ENCODE data around the gene TRIO.

TRIO gene

GRCh38 chr5:14341571-14342230, 198.6 kb downstream of the TRIO start:
- no peak overlapping the region for H3K4ac ChIP-seq (ENCODE audit: low read depth, low read length)
- no peak overlapping the region for H3K14ac ChIP-seq (ENCODE audit: low read length)
- peaks cover 19 to 31% of the 10 kb centered on the region in 2 experiments for H3K36me3 ChIP-seq (ENCODE audit: control insufficient read depth in 1 of 2, insufficient read depth in 2 of 2, low read length in 2 of 2)
- no peak overlapping the region for H2BK120ac ChIP-seq (ENCODE audit: insufficient read depth, low read length, poor library complexity)
- peaks cover 1% of the 10 kb centered on the region for H3K9me3 ChIP-seq (ENCODE audit: insufficient read depth, low read depth, low read length)
- H2AK5ac ChIP-seq (ENCODE audit: low read length) = no peak overlapping the region
- no peaks in the 10 kb centered on the region for H3K79me2 ChIP-seq (ENCODE audit: control insufficient read depth, insufficient read depth, low read length, poor library complexity)
- no peak overlapping the region for H4K12ac ChIP-seq (ENCODE audit: low read depth, low read length)
- no peak overlapping the region for H3K4me3 ChIP-seq (ENCODE audit: low read depth, low read length)
- H2BK12ac ChIP-seq (ENCODE audit: low read length) = no peak overlapping the region
- H2BK5ac ChIP-seq (ENCODE audit: low read depth, low read length, poor library complexity) = no peak overlapping the region
- H3K18ac ChIP-seq (ENCODE audit: low read length) = no peak overlapping the region
- no peak overlapping the region for H3K9ac ChIP-seq (ENCODE audit: low read length)
- H2AFZ ChIP-seq (ENCODE audit: insufficient read depth, low read length, poor library complexity) = no peak overlapping the region
- no peaks in the 10 kb centered on the region for H3K4me1 ChIP-seq (ENCODE audit: control insufficient read depth in 1 of 2, insufficient read depth in 2 of 2, low read length in 2 of 2)
- no peak overlapping the region for H4K8ac ChIP-seq (ENCODE audit: low read depth, low read length)
- H3K27ac ChIP-seq (ENCODE audit: low read depth, low read length) = no peak overlapping the region
- WGBS (ENCODE audit: extremely low coverage, insufficient coverage, insufficient read length) = no CpG with 5 or more reads among the region's 4 CpGs
- DNase-seq = no peak
- no peak overlapping the region for H4K91ac ChIP-seq (ENCODE audit: low read depth, low read length)
- no peak overlapping the region for H3K23ac ChIP-seq (ENCODE audit: low read length)
- H3K27me3 ChIP-seq (ENCODE audit: insufficient read depth, low read length) = no peaks in the 10 kb centered on the region
- no peaks in the 10 kb centered on the region for H3K79me1 ChIP-seq (ENCODE audit: low read length)
- H3K4me2 ChIP-seq (ENCODE audit: low read length) = no peak overlapping the region

- no peak overlapping the region for H3K4me2 ChIP-seq (ENCODE audit: low read length)
- H3K79me2 ChIP-seq (ENCODE audit: control insufficient read depth, insufficient read depth, low read length, poor library complexity) = no peaks in the 10 kb centered on the region
- no peak overlapping the region for H3K4me3 ChIP-seq (ENCODE audit: low read depth, low read length)
- H2BK12ac ChIP-seq (ENCODE audit: low read length) = no peak overlapping the region
- no peak overlapping the region for H3K27ac ChIP-seq (ENCODE audit: low read depth, low read length)
- no peak overlapping the region for H3K14ac ChIP-seq (ENCODE audit: low read length)
- H3K27me3 ChIP-seq (ENCODE audit: insufficient read depth, low read length) = no peaks in the 10 kb centered on the region
- H3K79me1 ChIP-seq (ENCODE audit: low read length) = no peaks in the 10 kb centered on the region
- H4K8ac ChIP-seq (ENCODE audit: low read depth, low read length) = no peak overlapping the region
- H2BK5ac ChIP-seq (ENCODE audit: low read depth, low read length, poor library complexity) = no peak overlapping the region
- H3K4ac ChIP-seq (ENCODE audit: low read depth, low read length) = no peak overlapping the region
- H2BK120ac ChIP-seq (ENCODE audit: insufficient read depth, low read length, poor library complexity) = no peak overlapping the region
- peak in 1 of 2 donors; percentile 14 for DNase-seq
- H2AFZ ChIP-seq (ENCODE audit: insufficient read depth, low read length, poor library complexity) = no peak overlapping the region
- no peak overlapping the region for H4K12ac ChIP-seq (ENCODE audit: low read depth, low read length)
- H2AK5ac ChIP-seq (ENCODE audit: low read length) = no peak overlapping the region
- WGBS (ENCODE audit: extremely low coverage, insufficient coverage, insufficient read length) = no CpG with 5 or more reads among the region's 3 CpGs
- no peak overlapping the region for H3K23ac ChIP-seq (ENCODE audit: low read length)
- H3K36me3 ChIP-seq (ENCODE audit: control insufficient read depth in 1 of 2, insufficient read depth in 2 of 2, low read length in 2 of 2) = peaks cover 16 to 29% of the 10 kb centered on the region in 2 experiments
- H3K18ac ChIP-seq (ENCODE audit: low read length) = no peak overlapping the region
- no peak overlapping the region for H4K91ac ChIP-seq (ENCODE audit: low read depth, low read length)
- peaks cover 1% of the 10 kb centered on the region for H3K9me3 ChIP-seq (ENCODE audit: insufficient read depth, low read depth, low read length)
- H3K9ac ChIP-seq (ENCODE audit: low read length) = no peak overlapping the region
- no peaks in the 10 kb centered on the region for H3K4me1 ChIP-seq (ENCODE audit: control insufficient read depth in 1 of 2, insufficient read depth in 2 of 2, low read length in 2 of 2)
Measured at GRCh38 chr5:14342306-14342705, 199.2 kb downstream of the TRIO start.

GRCh38 chr5:14343376-14343775, 200.2 kb downstream of the TRIO start:
- Histone ChIP-seq H4K12ac (ENCODE audit: low read depth, low read length) (no peak overlapping the region), H2BK120ac (ENCODE audit: insufficient read depth, low read length, poor library complexity) (no peak overlapping the region), H3K14ac (ENCODE audit: low read length) (no peak overlapping the region), H3K79me1 (ENCODE audit: low read length) (no peaks in the 10 kb centered on the region), H3K36me3 (ENCODE audit: control insufficient read depth in 1 of 2, insufficient read depth in 2 of 2, low read length in 2 of 2) (peaks cover 8 to 24% of the 10 kb centered on the region in 2 experiments), H3K79me2 (ENCODE audit: control insufficient read depth, insufficient read depth, low read length, poor library complexity) (no peaks in the 10 kb centered on the region), H3K4me2 (ENCODE audit: low read length) (no peak overlapping the region), H2AK5ac (ENCODE audit: low read length) (no peak overlapping the region), H3K23ac (ENCODE audit: low read length) (no peak overlapping the region), H3K4me1 (ENCODE audit: control insufficient read depth in 1 of 2, insufficient read depth in 2 of 2, low read length in 2 of 2) (no peaks in the 10 kb centered on the region), H3K9ac (ENCODE audit: low read length) (no peak overlapping the region), H2AFZ (ENCODE audit: insufficient read depth, low read length, poor library complexity) (no peak overlapping the region), H2BK5ac (ENCODE audit: low read depth, low read length, poor library complexity) (no peak overlapping the region), H3K4ac (ENCODE audit: low read depth, low read length) (no peak overlapping the region), H3K27ac (ENCODE audit: low read depth, low read length) (no peak overlapping the region), H3K9me3 (ENCODE audit: insufficient read depth, low read depth, low read length) (peaks cover under 1% of the 10 kb centered on the region), H3K27me3 (ENCODE audit: insufficient read depth, low read length) (no peaks in the 10 kb centered on the region), H4K8ac (ENCODE audit: low read depth, low read length) (no peak overlapping the region), H3K18ac (ENCODE audit: low read length) (no peak overlapping the region), H3K4me3 (ENCODE audit: low read depth, low read length) (no peak overlapping the region), H4K91ac (ENCODE audit: low read depth, low read length) (no peak overlapping the region), H2BK12ac (ENCODE audit: low read length) (no peak overlapping the region)
- no CpG with 5 or more reads among the region's 4 CpGs for WGBS (ENCODE audit: extremely low coverage, insufficient coverage, insufficient read length)
- DNase-seq = no peak

- no peak overlapping the region for H3K27ac ChIP-seq (ENCODE audit: low read depth, low read length)
- no peak overlapping the region for H4K8ac ChIP-seq (ENCODE audit: low read depth, low read length)
- H3K9me3 ChIP-seq (ENCODE audit: insufficient read depth, low read depth, low read length) = peaks cover 3% of the 10 kb centered on the region
- H4K91ac ChIP-seq (ENCODE audit: low read depth, low read length) = no peak overlapping the region
- H3K4me2 ChIP-seq (ENCODE audit: low read length) = no peak overlapping the region
- no CpG with 5 or more reads among the region's 7 CpGs for WGBS (ENCODE audit: extremely low coverage, insufficient coverage, insufficient read length)
- no peak overlapping the region for H2BK120ac ChIP-seq (ENCODE audit: insufficient read depth, low read length, poor library complexity)
- no peak overlapping the region for H2BK5ac ChIP-seq (ENCODE audit: low read depth, low read length, poor library complexity)
- no peaks in the 10 kb centered on the region for H3K79me2 ChIP-seq (ENCODE audit: control insufficient read depth, insufficient read depth, low read length, poor library complexity)
- no peak overlapping the region for H3K23ac ChIP-seq (ENCODE audit: low read length)
- no peak overlapping the region for H2AFZ ChIP-seq (ENCODE audit: insufficient read depth, low read length, poor library complexity)
- H4K12ac ChIP-seq (ENCODE audit: low read depth, low read length) = no peak overlapping the region
- no peak overlapping the region for H3K18ac ChIP-seq (ENCODE audit: low read length)
- no peaks in the 10 kb centered on the region for H3K79me1 ChIP-seq (ENCODE audit: low read length)
- DNase-seq = no peak
- H3K36me3 ChIP-seq (ENCODE audit: control insufficient read depth in 1 of 2, insufficient read depth in 2 of 2, low read length in 2 of 2) = peaks cover 4 to 41% of the 10 kb centered on the region in 2 experiments
- no peak overlapping the region for H3K4ac ChIP-seq (ENCODE audit: low read depth, low read length)
- no peaks in the 10 kb centered on the region for H3K4me1 ChIP-seq (ENCODE audit: control insufficient read depth in 1 of 2, insufficient read depth in 2 of 2, low read length in 2 of 2)
- no peak overlapping the region for H2BK12ac ChIP-seq (ENCODE audit: low read length)
- H3K27me3 ChIP-seq (ENCODE audit: insufficient read depth, low read length) = no peaks in the 10 kb centered on the region
- H3K14ac ChIP-seq (ENCODE audit: low read length) = no peak overlapping the region
- no peak overlapping the region for H3K4me3 ChIP-seq (ENCODE audit: low read depth, low read length)
- H3K9ac ChIP-seq (ENCODE audit: low read length) = no peak overlapping the region
- no peak overlapping the region for H2AK5ac ChIP-seq (ENCODE audit: low read length)
Measured at GRCh38 chr5:14347522-14347921, 204.4 kb downstream of the TRIO start.

Measured in trophoblast cell (in vitro differentiated cells and primary cell).